Glomerular visceral epithelial cell (primary cell): ENCODE data around the gene NEK1.

ENCODE experiments used
- DNase-seq: peaks from one replicate; pipeline ENCODE4 v3.0.0-alpha.2; 2016; ENCODE audit errors: extremely low spot score

Gene NEK1

GRCh38 chr4:169611991-169612870 is at the start of gene NEK1:
NEK1 (minus strand) TSS chr4:169612583; CDS start chr4:169602630, 9,953 bp downstream.
- peak; percentile 93 for DNase-seq

DNA sequence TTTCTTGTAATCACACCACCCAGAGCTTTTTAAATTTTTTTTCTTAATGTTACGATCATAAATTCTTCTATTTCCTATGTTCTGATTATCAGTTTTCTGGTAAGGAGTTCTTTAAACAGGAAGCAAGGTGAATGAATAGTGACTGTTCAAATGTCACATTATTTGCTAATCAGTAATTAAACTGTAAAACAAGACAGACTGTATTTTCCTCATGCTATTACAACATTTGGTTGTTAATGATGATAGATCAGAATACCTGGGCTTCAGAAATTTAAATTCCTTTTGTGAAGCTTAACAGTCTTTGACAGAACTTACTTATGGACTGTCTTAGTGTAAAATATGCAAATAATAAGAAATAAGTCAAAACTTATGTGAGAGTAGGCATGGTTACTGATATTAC is 49.4 kb upstream of the NEK1 start:
- DNase-seq: no peak

DNA sequence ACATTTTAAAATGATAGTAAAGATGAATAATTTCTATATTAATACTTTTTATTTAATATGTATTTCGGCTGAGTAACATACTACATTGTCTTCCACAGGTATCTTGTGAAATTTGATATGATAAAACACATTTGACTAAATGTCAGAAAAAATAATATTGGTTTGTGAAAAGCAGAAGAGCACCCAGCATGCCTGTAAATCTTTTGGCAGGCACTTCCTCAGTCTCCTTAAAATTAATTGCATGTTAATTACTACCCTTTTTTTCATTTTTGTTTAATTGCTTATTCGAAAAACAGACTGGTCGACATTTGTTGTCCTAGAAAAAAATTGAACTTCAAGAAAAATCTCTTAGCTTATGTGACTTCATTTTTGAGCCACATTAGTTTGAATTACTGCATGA is 48.5 kb upstream of the NEK1 start:
- DNase-seq: no peak

GRCh38 chr4:169659716-169660670 is 47.6 kb upstream of the NEK1 start:
- DNase-seq: peak; percentile 94

GRCh38 chr4:169658975-169659715 is 46.8 kb upstream of the NEK1 start:
- DNase-seq: no peak

GRCh38 chr4:169658196-169658595 is 45.8 kb upstream of the NEK1 start:
- no peak for DNase-seq

GRCh38 chr4:169657470-169658107 is 45.2 kb upstream of the NEK1 start:
- no peak for DNase-seq

DNA sequence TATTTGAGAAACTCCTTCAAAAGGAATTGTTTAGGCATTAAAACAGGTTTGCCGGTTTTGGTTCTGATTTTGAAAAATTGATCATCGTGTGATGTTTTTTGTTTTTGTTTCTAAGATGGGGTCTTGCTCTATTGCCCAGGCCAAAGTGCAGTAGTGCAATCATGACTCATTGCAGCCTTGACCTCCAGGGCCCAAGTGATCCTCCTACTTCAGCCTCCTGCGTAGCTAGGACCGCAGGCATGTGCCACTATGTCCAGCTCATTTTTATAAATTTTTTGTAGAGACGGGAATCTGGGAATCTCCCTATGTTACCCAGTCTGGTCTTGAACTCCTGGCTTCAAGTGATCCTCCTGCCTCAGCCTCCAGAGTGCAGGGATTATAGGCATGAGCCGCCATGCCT is 43.0 kb upstream of the NEK1 start:
- DNase-seq: no peak

GRCh38 chr4:169652535-169652934 is 40.2 kb upstream of the NEK1 start:
- DNase-seq: no peak

- no peak for DNase-seq
These were observed 38.0 kb upstream of the NEK1 start for GRCh38 chr4:169650227-169650936.

GRCh38 chr4:169649545-169650226 is 37.3 kb upstream of the NEK1 start:
- DNase-seq: no peak

- no peak for DNase-seq
These were observed 33.2 kb upstream of the NEK1 start for GRCh38 chr4:169645627-169646026.

DNA sequence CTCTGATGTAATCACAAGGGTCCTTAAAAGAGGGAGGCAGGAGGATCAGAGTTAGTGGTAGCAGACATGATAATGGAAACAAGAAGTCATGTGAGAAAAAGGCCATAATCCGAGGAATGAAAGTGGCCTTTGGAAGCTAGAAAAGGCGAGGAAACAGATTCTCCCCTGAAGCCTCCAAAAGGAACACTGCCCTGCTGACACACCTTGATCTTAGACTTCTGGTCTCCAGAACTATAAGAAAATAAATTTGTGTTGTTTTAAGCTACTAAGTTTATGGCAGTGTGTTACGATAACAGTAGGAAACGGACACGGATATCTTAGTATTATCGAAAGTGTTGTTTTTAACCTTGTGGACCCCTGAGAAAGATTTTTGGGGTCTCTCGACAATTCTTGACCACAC is 32.4 kb upstream of the NEK1 start:
- DNase-seq: no peak

- DNase-seq: no peak
These were observed 28.0 kb upstream of the NEK1 start for GRCh38 chr4:169640261-169640870.

- DNase-seq: no peak
These were observed 22.6 kb upstream of the NEK1 start for GRCh38 chr4:169634975-169635374.

DNA sequence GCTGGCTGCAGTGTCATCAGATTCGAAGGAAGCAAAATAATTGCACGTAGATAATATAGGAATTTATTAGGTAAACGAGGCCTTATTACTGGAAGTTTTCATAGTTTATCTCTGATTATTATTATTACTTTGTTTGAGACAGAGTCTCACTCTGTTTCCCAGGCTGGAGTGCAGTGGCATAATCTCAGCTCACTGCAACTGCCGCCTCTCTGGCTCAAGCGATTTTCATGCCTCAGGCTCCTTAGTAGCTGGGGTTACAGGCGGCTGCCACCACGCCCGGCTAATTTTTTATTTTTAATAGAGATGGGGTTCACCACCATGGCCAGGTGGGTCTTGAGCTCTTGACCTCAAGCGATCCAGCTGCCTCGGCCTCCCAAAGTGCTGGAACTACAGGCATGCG is 20.5 kb upstream of the NEK1 start:
- DNase-seq: no peak

DNA sequence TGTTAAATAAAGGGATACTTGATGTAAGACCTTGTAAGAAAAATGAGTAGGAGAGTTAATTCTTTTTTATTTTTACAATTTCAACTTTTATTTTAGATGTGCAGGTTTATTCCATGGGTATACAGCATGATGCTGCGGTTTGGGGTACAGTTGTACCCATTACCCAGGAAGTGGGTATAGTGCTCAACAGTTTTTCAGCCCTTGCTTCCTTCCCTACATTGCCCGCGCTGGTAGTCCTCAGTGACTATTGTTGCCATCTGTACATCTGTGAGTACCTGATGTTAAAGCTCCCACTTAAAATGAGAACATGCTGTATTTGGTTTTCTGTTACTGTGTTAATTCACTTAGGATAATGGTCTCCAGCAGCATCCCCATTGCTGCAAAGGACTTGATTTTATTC is 17.7 kb upstream of the NEK1 start:
- DNase-seq: no peak

GRCh38 chr4:169628579-169628978 is 16.2 kb upstream of the NEK1 start:
- no peak for DNase-seq

DNA sequence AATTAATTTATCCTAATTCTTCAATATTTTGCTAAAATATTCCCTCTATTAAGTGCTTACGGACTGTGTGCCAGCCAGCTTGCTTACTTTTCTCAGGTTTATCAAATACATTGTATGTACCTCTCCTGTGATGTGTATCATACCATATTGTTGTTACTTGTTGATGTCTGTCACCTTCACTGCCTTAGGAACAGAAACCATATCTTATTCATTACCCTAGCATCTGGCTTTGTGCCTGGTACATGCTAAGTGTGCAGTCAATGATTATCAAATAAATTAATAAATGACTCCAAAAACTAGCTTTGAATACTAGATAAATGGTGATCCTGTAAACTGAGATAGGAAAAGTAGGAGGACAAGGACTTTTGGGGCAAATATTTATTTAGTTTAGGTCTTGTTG is 14.9 kb upstream of the NEK1 start:
- DNase-seq: peak; percentile 52
